Measurements from ENCODE around the gene WDR54.

- TF ChIP-seq CTCF (IDR thresholded peaks at IDR 0.05; ENCODE audit: low read depth, low read length): no peak
- no peak for TF ChIP-seq EZH2phosphoT487 (IDR thresholded peaks at IDR 0.05; ENCODE audit: low read depth)
Observed at GRCh38 chr2:74447230-74447999, 25.9 kb downstream of the WDR54 start.
